NCI-H1694 treated with DMSO at 0.1 percent for 48 hours (cell line): ENCODE results near the gene KLK11.
A peak's percentile ranks its signal among the peaks of the same experiment; 100 is the strongest.

Source experiments
- DNase-seq: peaks from one replicate; lab custom pipeline; 2025; lab: John Stamatoyannopoulos, UW

KLK11 gene

DNA sequence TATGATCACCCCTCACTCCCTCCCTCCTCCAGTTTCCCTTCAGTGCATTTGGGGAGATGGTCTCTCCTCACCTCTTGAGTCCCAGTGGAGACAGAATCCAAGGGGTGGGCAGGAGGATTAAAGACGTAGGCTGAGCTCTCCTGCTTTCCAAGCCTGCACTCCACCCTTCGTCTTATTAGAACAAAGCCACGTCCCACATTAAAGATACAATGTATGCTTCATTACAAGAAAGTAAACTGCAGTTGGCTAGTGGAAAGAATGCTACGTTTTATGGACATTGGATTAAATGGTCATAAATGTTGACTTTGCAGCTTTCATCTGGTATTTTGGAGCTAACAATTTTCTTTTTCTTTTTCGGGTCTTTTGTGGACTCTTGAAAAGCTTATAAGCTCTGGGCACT lies 1.5 kb upstream of the KLK11 start:
- no peak for DNase-seq

DNA sequence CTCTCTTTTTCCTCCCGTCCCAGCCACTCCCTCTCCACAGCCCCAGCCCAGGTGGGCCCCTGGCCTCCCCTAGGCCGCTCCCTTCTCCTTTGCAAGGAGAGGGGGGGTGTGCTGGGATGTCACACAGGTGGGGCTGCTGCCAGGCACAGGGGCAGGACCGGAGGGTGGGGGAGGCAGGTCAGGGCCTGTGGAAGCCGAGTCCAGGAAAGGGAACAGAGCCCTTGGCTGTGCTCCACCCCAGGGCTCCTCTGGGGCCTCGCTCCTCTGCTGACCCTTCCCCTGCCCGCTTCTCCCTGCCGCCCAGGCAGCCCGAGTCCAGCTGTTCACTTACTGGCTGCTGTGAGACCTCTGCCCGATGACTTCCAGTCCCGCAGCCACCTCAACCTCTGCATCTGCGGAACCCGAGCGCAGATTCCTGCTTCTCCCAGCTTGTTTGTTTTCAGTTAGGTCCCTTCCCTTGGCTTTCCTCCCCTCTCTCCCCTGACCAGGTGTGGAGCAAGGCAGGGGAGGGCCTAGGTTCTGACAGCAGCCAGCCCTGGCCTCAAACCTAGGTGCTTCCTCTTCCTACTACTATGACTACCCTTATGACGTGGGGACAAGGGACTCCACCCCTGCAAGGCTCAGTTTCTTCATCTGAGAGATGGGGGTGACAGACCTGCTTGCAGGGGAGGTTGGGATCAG lies 850 bp upstream of the KLK11 start:
- DNase-seq, result no peak

DNA sequence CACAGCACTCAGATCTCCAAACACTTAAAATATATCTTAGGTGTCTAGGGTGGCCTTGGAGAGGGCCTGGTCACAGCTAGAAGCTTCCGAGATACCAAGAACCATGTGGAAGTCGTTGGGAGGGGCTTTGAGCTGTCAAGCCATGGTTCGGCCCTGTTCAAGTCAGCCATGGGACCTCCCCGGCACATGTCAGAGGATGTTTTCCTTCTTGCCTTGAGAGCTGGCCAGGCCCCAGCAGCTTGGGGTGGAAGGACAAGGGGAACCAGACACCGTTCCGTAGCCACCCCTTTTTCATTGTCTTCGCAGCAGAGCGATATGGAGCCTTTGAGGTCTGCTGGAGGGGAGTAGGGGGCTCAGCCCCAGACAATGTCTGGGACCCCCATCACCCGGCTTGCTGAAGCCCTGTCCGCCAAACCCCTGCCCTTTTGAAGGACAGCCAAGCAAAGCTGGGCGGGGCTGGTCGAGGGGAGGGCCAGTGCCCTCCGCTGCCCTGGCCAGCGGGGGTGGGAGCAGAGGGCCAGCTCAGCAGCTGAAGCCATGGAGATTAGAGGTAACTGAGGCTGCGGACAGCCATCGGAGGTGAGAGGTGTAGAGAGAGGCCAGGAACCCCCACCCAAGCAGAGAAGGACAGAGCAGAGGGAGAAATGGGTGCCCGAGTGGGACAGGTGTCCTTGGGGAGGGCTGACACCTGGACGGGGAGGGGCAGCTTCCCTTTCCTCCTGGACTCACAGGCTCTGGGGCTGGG lies 435 bp downstream of the KLK11 start:
- DNase-seq, result no peak

DNA sequence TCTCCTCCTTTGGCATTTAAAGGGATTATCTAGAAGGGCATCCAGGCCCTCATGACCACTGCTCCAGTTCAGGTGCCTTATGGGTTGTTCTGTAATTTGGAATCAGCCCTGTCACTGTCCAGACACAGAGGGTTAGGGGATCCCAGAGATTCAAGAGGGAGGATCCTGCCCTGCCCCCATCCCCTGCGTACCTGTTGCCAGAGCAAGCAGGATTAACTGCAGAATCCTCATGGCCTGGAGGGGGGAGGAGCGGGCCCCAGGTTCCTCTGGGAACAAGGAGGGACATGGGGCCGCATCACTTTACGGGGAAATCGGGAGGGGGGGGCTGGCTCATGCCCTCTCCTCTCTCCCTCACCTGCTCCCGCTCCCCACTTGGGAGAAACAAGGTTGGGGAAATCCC lies 1.0 kb downstream of the KLK11 start:
- no peak for DNase-seq

DNA sequence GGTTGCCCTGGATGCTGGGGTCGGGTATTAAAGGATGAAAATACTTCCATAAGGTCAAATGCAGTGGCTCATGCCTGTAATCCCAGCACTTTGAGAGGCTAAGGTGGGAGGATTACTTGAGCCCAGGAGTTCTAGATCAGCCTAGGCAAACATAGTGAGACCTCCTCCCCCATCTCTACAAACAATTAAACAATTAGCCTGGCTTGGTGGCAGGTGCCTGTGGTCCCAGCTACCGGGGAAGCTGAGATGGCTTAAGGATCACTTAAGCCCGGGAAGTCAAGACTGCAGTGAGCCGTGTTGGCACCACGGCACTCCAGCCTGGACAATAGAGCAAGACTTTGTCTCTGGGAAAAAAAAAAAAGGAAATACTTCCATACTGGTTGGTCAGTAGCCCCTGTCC lies 1.5 kb downstream of the KLK11 start:
- DNase-seq, result no peak

DNA sequence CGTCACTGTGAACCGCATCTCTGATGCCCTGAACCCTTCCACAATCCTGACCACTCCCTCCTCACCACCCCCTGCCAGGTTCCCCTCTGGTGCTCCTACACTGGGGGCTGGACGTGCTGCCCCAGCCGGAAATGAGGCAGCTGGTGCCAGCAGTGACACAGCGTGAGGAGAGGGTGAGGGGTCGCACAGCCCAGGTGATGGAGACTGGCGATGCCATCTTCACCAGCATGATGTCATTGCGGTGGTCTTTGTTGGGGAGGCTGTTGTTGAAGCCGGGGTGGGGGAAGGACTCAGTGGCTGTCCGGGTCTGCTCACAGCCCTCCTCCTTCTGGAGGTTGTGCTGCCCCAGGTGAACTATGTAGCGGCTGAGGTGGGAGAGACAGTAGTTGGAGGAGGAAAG lies 2.5 kb downstream of the KLK11 start:
- no peak for DNase-seq

DNA sequence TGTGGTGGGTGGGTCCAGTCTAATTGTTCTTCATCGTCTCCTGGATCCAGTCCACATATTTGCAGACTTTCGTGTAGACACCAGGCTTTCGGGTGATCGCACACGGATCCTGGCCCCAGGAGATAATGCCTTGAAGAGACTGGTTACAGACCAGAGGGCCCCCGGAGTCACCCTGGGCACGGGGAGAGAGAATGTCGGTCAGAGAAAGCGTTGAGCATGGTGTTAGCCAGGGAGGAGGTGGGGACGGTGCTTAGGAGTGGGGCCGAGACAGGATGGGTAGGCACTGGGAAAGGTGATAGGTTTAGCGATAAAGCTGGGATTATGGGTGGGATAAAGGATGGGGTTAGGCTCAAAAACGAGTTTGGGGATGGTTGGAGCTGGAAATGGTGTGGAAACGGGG lies 3.9 kb downstream of the KLK11 start:
- no peak for DNase-seq

DNA sequence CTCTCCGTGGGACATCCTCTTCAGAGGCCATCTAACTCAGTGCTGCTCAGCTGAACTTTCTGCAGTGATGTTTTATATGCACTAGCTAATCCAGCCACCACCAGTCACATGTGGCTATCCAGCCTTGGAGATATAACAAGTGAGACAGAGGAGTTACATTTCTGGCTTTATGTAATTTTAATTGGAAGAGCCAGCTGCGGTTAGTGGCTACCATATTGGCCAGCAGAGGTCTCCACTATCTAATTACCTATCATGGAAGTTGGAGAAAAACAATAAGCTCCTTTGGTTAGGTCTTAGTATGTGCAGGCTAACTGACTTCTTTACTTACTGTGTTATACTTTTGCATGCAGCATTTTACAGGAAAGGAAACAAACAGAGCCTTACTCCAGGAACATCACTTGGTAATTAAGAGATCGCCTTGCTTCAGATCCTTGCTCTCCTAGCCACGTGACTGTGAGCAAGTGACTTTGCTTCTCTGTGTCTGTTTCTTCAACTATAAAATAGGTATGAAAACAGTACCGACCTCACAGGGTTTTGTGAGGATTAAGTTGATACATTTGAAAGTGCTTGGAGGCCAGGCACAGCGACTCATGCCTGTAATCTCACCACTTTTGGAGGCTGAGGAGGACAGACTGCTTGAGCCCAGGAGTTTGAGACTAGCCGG lies 5.3 kb downstream of the KLK11 start:
- DNase-seq, result peak; percentile 9

DNA sequence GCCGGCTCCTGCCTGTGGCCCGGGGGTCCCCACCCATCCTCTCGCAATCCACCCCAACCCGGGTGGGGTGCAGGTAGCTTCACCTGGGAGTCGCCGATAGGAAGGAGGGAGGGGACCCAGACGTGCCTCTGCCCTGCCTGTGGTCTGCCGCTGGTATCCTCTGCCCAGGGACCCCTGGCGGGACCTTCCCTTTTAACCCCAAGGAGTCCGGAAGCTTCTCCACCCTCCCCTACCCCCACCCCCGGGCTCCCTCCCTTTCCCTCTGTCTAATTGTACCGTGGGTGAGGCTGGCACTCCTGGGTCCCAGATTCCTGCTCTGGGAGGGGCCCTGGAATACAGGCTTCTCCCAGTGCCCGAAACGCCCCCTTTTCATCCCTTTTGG lies 6.9 kb downstream of the KLK11 start, which contains the start of gene KLK10:
KLK10 (minus strand) TSS at position 166 of the 382 bp plus-strand sequence. CDS start 579 bp downstream, outside the sequence.
- no peak for DNase-seq

DNA sequence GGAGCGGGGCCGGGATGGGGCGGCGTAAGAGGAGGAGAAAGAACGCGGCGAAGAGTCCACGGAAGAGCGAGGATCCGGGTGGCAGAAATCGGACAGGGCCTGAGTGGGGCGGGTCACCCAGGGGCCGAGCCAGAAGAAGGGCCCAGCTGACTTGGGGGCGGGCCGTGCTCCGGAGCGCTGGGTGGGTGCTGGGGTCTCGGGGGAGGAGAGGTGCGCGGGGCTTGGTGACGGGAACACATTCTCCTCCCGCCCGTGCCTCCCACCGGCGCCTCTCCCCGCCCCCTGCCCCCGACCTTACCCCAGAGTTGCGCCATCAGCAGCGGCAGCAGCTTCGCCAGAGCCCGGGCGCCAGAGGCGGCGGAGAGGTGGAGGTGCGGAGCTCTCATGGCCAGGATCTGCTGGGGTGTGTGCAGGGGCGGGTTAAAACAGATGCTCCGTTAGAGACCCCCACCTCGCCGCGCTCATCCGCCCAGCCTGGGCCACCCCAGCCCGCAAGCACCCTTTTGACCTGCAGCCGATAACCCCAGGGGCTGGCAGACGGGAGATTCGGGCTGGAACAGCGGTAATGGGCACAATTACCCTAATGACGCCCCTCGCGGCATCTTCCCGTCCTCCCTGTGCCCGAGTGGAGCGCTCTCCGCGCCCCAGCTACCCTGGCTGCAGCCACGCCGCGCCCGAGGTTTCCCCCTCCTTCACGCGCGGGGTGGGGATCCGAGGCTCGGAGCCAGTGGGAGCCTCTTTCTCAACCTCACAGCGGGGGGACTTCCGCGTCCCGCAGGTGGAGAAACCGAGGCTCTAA lies 7.5 kb downstream of the KLK11 start:
- DNase-seq, result no peak

DNA sequence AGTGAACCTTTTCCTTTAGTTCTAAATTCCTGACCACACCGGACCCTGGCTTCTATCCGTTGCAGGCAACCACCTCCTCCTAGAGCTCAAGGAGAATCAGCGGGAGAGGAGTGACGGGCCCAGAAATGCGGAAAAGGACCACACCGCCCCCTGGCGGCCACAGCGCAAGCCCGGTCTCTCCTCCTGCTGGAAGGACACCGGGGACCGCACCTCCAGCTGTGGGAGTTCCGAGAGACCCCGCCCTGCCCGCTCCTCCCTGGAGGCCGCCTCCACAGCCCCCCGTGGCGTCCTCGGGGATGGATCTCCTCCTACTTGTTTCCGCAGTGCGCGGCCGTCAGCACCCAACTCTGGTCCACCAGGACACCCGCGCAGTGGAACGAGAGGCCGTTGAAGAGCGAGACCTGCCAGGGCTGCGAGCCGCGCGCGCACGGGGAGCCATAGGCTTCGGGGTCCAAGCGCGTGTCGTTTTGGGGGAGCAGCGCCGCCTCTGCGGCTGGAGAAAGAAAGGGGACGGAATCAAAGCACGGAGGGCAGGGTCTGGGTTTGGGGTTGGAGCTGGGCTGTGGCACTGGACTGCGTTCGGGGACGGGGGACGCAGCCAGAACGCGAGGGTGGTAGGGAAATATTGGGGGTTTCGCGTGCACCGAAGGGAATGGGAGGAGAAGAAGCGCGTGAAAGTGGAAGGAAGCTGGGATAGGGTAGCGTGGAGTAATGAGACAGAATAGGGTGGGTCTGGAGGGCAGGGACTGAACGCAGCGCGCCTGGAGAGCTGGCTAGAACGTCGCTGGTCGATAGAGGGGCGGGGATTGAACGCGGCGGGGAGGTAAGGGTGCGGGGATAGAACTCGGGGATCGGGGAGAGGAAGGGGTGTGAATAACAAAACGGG lies 9.4 kb downstream of the KLK11 start:
- no peak for DNase-seq

DNA sequence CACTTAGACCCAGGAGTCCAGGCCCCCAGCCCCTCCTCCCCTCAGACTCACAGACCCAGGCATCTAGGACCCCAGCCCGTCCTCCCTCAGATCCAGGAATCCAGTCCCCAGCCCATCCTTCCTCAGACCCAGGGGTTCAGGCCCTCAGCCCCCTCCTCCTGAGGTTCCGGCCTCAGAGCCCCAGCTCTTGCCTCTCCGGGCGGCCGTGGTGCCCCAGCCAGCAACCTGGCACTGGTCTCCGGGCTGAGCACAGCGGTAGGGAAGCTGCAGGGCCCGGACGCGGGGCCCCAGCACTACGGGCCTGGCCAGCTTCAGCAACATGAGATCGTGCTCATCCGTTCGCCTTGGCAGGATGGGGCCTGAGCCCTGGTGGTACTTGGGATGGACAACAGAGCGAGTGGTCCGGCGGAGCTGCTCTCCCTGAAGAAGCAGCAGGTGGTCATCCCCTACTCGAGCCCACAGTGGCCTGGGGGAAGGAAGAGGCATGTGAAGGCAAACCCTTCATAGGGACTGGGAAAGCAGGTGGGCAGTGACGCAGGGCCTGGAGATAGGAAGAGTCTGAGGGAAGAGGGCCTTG lies 10.6 kb downstream of the KLK11 start:
- DNase-seq, result no peak

DNA sequence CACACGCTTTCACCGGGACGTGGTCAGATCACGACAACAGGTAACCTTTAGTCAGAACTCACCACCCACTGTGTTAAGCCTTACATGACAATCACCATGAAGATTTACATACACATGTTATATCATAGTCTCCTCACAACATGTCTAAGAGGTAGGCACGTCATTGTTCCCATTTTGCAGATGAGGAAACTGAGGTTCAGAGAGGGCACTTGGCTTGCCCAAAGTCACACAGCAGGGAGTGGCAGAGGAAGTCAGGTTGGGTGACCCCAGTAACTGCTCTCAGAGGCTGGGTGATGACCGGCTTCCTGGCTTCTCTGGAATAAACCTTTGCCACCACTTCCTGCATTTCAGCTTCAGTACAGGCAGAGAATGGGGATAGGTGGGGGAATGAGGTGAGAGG lies 12.2 kb downstream of the KLK11 start:
- no peak for DNase-seq

DNA sequence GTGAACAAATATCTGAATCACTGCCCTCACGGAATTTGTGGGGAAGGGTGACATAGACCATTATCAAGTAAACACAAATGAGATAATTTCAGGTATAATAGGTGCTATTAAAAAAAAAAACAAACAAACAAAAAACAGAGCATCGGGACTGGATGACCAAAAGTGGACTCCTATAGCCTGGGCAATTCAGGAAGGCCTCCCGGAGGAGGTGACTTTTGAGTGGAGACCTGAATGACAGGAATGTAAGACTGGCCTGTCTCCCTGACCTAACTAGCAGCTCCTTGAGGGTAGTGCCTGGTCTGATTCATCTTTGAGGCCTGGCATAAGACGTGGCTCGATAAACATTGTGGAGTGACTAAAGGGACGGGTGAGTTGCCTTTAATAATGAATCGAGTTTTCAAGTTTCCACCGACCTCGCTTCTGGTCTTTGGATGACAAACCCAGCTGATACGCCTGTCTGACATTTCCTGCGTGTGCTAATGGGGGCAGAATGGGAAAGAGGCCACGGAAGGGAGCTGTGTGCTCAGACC lies 13.7 kb downstream of the KLK11 start:
- DNase-seq, result no peak

DNA sequence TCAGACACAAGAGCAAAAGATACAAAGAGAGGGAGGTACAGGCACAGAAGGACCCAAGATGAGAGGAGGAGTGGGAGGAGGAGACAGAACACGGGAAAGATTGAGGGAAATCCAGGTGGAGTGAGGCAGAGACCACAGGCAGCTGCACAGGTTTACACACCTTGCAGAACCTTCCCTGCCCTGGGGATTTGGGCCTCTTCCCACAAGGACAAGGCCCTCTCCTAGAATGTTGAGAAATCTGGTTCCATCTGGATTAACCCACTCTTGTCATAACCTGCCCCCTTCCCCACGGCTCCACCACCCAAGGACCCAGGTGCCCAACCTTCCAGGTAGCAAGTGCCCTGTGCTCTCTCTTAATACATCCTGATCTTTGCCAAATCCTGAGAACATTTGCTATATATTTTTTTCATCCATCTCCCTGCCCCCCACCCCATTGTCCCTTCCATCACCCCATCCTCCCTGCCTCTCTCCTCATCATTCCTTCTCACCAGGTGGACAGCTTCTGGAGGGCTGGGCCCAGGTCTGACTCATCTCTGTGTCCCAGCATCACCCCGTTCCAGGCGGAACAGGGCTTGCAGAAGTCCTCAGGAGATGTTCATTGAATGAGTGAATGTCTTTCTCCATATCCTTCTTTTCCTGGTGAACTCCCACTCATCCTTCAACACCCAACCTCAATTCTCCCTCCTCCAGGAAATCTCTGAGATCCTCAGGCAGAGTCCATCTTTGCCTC lies 16.2 kb downstream of the KLK11 start:
- DNase-seq, result no peak

DNA sequence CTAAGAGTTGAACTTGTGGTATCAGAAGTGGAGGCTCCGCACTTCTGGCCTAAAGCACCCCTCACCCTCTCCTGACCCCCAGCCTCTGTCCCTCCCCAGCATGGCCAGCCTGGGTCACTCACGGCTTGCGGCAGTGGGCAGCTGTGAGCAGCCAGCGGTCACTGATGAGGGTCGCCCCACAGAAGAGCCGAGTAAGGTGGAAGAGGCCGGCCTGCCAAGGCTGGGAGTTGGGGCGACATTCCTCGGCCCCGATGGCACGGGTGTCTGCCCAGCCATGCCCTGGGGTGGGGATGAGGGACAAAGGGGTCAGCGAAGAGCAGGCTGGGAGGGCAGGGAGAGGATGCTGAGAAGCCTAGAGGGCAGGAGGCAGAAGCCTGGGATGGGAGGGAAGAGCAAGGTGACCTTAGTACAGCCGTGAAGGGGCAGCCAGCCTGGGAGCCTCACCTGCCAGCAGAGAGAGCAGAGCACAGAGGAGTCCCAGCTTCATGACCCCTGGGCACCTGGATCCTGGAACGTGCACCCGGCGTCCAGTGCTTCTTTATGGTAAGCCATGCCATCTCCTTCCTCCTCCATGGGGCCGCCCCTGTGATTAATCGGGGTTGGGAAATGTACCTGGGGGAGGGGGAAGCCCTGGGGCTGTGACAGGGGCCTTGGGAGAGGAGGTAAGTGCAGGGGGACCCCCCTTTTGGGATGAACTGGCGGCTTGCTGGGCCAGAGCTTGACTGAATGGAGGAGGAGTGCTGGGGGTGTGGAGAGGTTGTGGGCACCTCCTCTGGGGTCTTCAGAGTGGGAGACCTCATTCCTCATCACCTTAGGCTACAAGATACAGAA lies 17.1 kb downstream of the KLK11 start:
- DNase-seq, result no peak

DNA sequence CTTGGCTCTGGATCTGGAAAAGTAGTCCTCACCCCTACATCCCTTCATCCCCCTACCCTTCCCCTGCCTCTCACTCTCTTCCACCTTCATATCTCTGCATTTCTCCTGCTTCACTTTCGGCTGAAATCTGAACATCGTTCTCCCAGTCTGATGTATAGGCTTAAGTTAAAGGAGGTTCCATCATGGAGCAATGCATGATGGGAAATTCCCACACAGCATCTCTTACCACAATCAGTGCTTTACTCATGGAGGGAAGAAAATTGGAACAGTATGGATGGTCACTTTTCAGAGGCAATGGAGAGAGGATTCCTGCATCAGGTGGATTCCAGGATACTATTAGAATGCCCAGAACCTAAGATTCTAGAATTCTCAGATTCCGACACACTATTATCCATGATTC lies 18.9 kb downstream of the KLK11 start:
- no peak for DNase-seq

DNA sequence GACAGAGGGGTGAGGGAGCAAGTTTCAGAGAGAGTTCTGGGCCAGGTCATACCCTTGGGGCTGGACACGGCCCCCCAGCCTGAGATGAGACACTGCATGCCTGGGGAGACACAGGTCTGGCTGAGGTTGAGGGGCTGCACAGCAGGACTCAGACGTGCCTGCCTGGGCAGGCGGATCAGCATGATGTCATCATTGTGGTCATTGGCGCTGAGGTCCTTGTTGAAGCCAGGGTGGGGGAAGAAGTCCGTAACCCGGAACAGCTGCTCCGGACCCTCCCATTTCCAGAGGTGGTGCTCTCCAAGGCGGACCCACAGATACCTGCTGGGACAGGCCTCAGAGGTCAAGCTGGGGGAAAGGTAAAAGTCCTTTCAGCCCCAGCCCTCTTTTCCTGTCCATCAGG lies 20.0 kb downstream of the KLK11 start:
- DNase-seq, result no peak

DNA sequence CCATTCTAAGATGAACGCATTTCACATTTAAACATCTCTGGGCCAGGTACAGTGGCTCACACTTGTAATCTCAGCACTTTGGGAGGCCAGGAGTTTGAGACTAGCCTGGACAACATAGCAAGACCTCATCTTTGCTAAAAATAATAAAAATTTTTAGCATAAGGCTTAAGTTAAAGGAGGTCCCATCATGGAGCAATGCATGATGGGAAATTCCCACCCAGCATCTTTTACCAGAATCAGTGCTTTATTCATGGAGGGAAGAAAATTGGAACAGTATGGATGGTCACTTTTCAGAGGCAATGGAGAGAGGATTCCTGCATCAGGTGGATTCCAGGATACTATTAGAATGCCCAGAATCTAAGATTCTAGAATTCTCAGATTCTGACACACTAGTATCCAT lies 21.2 kb downstream of the KLK11 start:
- DNase-seq, result no peak
